Gastrocnemius medialis (tissue), 4 donors: ENCODE measurements around the gene TCF4. TPM values are rescaled to one million over a fixed set of nuclear protein-coding genes. Genes with fewer than 3 reads are reported as not detected.

Experiments used
- ATAC-seq, 2 donors: fragments of 150-250 bp; one replicate each; pipeline ENCODE4 v1.9.1; 2016
- DNase-seq, 2 donors: peaks; one replicate each; pipeline ENCODE4 v3.0.0-alpha.2; 2019
- H3K27ac ChIP-seq, 4 donors: fragments of 200-600 bp; sonication (generic); 1 replicate in 1 of 4; 2 replicates in 3 of 4; pipeline ENCODE4 v1.5.1; 2016 to 2018; ENCODE audit warnings: mild to moderate bottlenecking in 2 of 4, moderate library complexity in 1 of 4
- H3K27me3 ChIP-seq, 3 donors: fragments of 200-600 bp; sonication (generic) in 2 of 3; 1 replicate in 1 of 3; 2 replicates in 2 of 3; pipeline versions ENCODE4 v1.5.1 to v1.6.0; 2016 to 2019; ENCODE audit warnings: mild to moderate bottlenecking in 1 of 3, moderate library complexity in 1 of 3
- H3K36me3 ChIP-seq, 2 donors: fragments of 200-600 bp; sonication (generic) in 1 of 2; one replicate each; pipeline ENCODE4 v1.5.1; 2017 to 2018
- H3K4me1 ChIP-seq, 2 donors: fragments of 200-600 bp; sonication (generic) in 1 of 2; one replicate each; pipeline ENCODE4 v1.5.1; 2016 to 2017; ENCODE audit warnings: mild to moderate bottlenecking in 2 of 2
- H3K4me3 ChIP-seq, 4 donors: fragments of 200-600 bp; sonication (generic) in 3 of 4; 1 replicate in 1 of 4; 2 replicates in 3 of 4; pipeline ENCODE4 v1.5.1; 2016 to 2019; ENCODE audit warnings: mild to moderate bottlenecking in 2 of 4
- H3K9me3 ChIP-seq, 3 donors: fragments of 200-600 bp; sonication (generic) in 2 of 3; 1 replicate in 1 of 3; 2 replicates in 2 of 3; pipeline ENCODE4 v1.5.1; 2016 to 2019
- CTCF ChIP-seq, 5 experiments: fragments of 450-650 bp in 3 of 5; fragments of 200-600 bp in 2 of 5; sonication (generic) in 2 of 5; IDR thresholded peaks in 4 of 5; conservative IDR thresholded peaks in 1 of 5; 1 replicate in 4 of 5; 2 replicates in 1 of 5; pipeline ENCODE4 v1.5.1; 2016 to 2019; ENCODE audit warnings: antibody characterized with exemption in 5 of 5, mild to moderate bottlenecking in 3 of 5, moderate library complexity in 3 of 5
- POLR2A ChIP-seq, 2 donors: fragments of 450-650 bp; IDR thresholded peaks; one replicate each; pipeline ENCODE4 v1.6.1; 2017; ENCODE audit warnings: antibody characterized with exemption in 2 of 2, mild to moderate bottlenecking in 2 of 2, moderate library complexity in 2 of 2
- in situ Hi-C, 4 donors: fragments of 200-750 bp; cut with MboI; loops; one replicate each; pipeline versions ENCODE4 v1.15.0 to v1.8.0; 2017; ENCODE audit warnings: low sequenced_read_pairs in 4 of 4
- intact Hi-C: fragments of 100-400 bp; cut with DNase I; formaldehyde crosslinking; loops from one replicate; pipeline ENCODE4 v1.15.1; 2023; ENCODE audit warnings: low total_unique reads
- total RNA-seq, 4 donors: library from RNA; depleted of rRNA; stranded (reverse); fragments of >200 nt; gene quantifications; one replicate each; pipeline versions ENCODE4 v1.1.0 to v1.2.3, GENCODE V29; 2016

Gene TCF4
- total RNA-seq, 4 donors from 2014 or later = 40.3 to 60.6 (median 53.6) TPM

GRCh38 chr18:55339990-55340389 is 248.0 kb downstream of the TCF4 start:
- TF ChIP-seq POLR2A (IDR thresholded peaks at IDR 0.05) (no peak), CTCF (IDR thresholded peaks at IDR 0.05 in 4 of 5, conservative IDR thresholded peaks at IDR 0.05 in 1 of 5) (no peak)
- H3K27ac ChIP-seq = peak overlapping the region; percentile 75 to 85 (median 82)
- no peaks in the 10 kb centered on the region for H3K9me3 ChIP-seq
- in situ Hi-C loops = loop anchor here in 1 of 4 donors (10.0 to 25.0 kb wide), 3 partner anchors 103 to 1222 kb away; no protein-coding TSS in a partner anchor
- DNase-seq (no peak), ATAC-seq (no peak)
- no peak overlapping the region for H3K4me3 ChIP-seq
- peaks cover 44 to 59% of the 10 kb centered on the region in 2 donors for H3K4me1 ChIP-seq
- no peaks in the 10 kb centered on the region for H3K27me3 ChIP-seq
- H3K36me3 ChIP-seq = no peaks in the 10 kb centered on the region
- intact Hi-C loops = loop anchor here (5.0 kb wide), 2 partner anchors 62 to 247 kb away; partner anchors contain the start of gene TCF4

GRCh38 chr18:55338978-55339650 is 248.9 kb downstream of the TCF4 start:
- Histone ChIP-seq H3K4me3 (no peak overlapping the region), H3K27me3 (no peaks in the 10 kb centered on the region), H3K9me3 (no peaks in the 10 kb centered on the region), H3K4me1 (peaks cover 51 to 62% of the 10 kb centered on the region in 2 donors), H3K36me3 (no peaks in the 10 kb centered on the region), H3K27ac (peak overlapping the region; percentile 75 to 85 (median 82))
- DNase-seq (no peak), ATAC-seq (no peak)
- in situ Hi-C loops = loop anchor here in 1 of 4 donors (10.0 to 25.0 kb wide), 3 partner anchors 102 to 1223 kb away; no protein-coding TSS in a partner anchor
- TF ChIP-seq POLR2A (IDR thresholded peaks at IDR 0.05) = no peak
- TF ChIP-seq CTCF (IDR thresholded peaks at IDR 0.05 in 4 of 5, conservative IDR thresholded peaks at IDR 0.05 in 1 of 5) = peak in 1 of 5 experiments; percentile 13
- intact Hi-C loops = loop anchor here (5.0 kb wide), 2 partner anchors 63 to 248 kb away; partner anchors contain the start of gene TCF4

- Histone ChIP-seq H3K4me3 (peak overlapping the region; percentile 39 to 53 (median 45)), H3K9me3 (no peaks in the 10 kb centered on the region), H3K27me3 (no peaks in the 10 kb centered on the region), H3K27ac (peak overlapping the region; percentile 75 to 85 (median 82)), H3K4me1 (peaks cover 43 to 61% of the 10 kb centered on the region in 2 donors), H3K36me3 (no peaks in the 10 kb centered on the region)
- in situ Hi-C loops (loop anchor here in 1 of 4 donors (10.0 to 25.0 kb wide), 3 partner anchors 101 to 1224 kb away; no protein-coding TSS in a partner anchor), intact Hi-C loops (loop anchor here (5.0 kb wide), 2 partner anchors 64 to 249 kb away; partner anchors contain the start of gene TCF4)
- peak in 1 of 2 donors; percentile 48 for DNase-seq
- peak in 1 of 2 donors; percentile 13 for TF ChIP-seq POLR2A (IDR thresholded peaks at IDR 0.05)
- no peak for TF ChIP-seq CTCF (IDR thresholded peaks at IDR 0.05 in 4 of 5, conservative IDR thresholded peaks at IDR 0.05 in 1 of 5)
- peak; percentile 79 to 82 for ATAC-seq
Measured at GRCh38 chr18:55337908-55338521, 250.0 kb downstream of the TCF4 start.

- TF ChIP-seq POLR2A (IDR thresholded peaks at IDR 0.05) (no peak), CTCF (IDR thresholded peaks at IDR 0.05 in 4 of 5, conservative IDR thresholded peaks at IDR 0.05 in 1 of 5) (no peak)
- ATAC-seq (no peak), DNase-seq (no peak)
- intact Hi-C loops (loop anchor here (5.0 kb wide), 2 partner anchors 65 to 250 kb away; partner anchors contain the start of gene TCF4), in situ Hi-C loops (loop anchor here in 1 of 4 donors (10.0 to 25.0 kb wide), 3 partner anchors 100 to 1225 kb away; no protein-coding TSS in a partner anchor)
- H3K4me3 ChIP-seq = peak overlapping the region in 1 of 4 donors; percentile 53
- H3K27me3 ChIP-seq = no peaks in the 10 kb centered on the region
- H3K4me1 ChIP-seq = peaks cover 43 to 65% of the 10 kb centered on the region in 2 donors
- H3K9me3 ChIP-seq = no peaks in the 10 kb centered on the region
- peak overlapping the region; percentile 75 to 85 (median 82) for H3K27ac ChIP-seq
- H3K36me3 ChIP-seq = no peaks in the 10 kb centered on the region
Measured at GRCh38 chr18:55337138-55337537, 250.9 kb downstream of the TCF4 start.
